Hypothalamus (tissue), 51 donors: ENCODE measurements around the gene RRM2.
A peak's percentile ranks its signal among the peaks of the same experiment; 100 is the strongest.

Experiments used
- DNase-seq, 51 donors: peaks; one replicate each; lab custom pipeline; 2025; lab: John Stamatoyannopoulos, UW

The RRM2 gene

GRCh38 chr2:10168221-10168620 is 45.7 kb downstream of the RRM2 start:
- no peak for DNase-seq

- no peak for DNase-seq
These were observed 46.6 kb downstream of the RRM2 start for GRCh38 chr2:10169053-10169578.

DNA sequence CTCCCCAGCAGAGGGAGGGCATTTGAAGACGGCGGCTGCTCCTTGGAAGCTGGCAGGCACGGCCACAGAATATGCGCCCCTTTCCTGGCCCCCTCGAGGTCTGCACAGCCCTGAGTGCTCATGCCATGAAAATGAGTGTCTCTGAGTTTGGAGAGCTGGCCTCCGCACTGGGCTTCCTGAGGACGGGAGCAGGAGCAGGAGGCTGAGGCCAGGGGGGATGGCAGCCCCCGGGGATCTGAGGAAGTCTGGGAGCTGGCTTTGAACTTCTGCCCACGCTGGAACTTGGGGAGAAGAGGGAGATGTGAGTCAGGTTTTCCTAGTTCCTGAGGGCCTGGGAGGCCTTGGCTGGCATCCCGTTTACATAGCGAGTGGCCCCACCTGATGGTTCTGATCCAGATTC is 47.0 kb downstream of the RRM2 start:
- DNase-seq: no peak

GRCh38 chr2:10170256-10170655 is 47.7 kb downstream of the RRM2 start:
- DNase-seq: peak in 1 of 51 donors; percentile 25

- no peak for DNase-seq
These were observed 48.7 kb downstream of the RRM2 start for GRCh38 chr2:10171006-10171800.

GRCh38 chr2:10172033-10172871 is 49.7 kb downstream of the RRM2 start:
- DNase-seq: no peak

DNA sequence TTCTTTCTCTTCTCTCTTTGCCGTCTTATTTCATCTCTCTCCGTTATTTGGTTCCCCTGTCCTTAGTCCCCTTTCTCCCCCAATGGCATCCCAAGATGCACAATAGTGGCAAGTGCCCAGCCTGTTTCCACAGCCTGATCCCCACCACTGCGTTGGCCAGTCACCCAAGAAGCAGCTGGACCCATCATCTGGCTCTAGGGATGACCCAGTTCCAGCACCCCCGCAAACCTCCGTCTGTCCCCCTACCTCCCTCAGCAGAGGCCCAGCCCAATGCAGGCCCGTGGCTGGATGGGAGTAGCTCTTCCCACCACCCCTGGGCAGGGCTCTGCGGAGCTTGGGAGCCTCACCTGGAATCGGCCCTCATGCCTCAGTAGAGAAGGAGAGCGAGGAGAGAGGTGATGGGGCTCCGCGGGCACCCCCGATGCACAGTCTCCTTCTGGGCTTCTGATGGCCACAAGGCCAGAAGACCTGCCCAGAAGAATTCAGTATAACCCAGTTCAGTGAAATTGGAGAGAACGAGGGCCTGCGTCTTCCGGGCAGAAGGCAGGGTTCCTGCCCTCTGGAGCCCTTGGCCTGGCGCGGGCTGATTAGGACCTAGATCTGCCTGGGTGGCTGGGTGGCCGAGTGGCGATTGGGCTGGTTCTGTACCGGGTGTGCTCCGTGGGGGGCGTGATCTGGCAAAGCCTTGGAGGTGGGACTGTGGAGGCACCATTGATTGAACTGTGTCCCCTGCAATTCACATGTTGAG is 50.9 kb downstream of the RRM2 start:
- DNase-seq: no peak

- no peak for DNase-seq
These were observed 51.6 kb downstream of the RRM2 start for GRCh38 chr2:10174173-10174572.

- DNase-seq: no peak
These were observed 52.9 kb downstream of the RRM2 start for GRCh38 chr2:10175441-10175840.

- DNase-seq: no peak
These were observed 56.2 kb downstream of the RRM2 start for GRCh38 chr2:10178751-10179150.

DNA sequence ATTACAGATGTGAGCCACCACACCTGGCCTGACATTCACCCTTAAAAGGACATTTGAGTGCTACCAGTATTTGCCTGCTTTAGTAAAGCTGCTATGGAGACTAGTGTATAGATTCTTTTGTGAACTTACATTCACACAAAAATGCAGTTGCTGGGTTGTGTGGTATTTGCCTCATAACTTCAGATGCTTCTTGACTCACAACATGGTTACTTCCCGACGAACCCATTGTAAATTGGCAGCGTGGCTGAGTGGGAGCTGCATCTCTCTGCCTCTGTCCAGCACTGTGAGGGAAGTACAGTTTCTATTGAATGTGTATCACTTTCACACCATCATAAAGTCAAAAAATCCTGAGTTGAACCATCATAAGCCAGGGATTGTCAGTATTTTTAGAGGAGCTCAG is 56.9 kb downstream of the RRM2 start:
- DNase-seq: no peak

DNA sequence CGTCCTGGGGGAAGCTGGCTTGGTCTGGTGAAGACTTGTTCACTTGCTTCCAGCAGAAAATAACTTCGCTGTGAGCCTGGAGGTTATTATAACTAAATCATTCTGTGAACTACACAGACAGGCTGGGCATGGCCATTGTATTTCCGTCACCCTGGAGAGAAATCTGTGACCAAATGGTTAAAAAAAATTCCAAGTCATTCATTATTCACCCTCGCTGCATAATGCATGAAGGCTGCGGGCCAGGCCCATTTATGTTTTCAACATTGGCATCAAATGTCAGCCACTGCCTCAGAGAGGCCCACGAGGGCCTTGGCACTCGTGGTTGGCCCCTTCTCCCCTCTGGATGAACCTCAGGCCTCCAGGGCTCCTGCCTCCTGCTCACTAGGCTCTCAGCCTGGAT is 57.7 kb downstream of the RRM2 start:
- peak in 1 of 51 donors; percentile 15 for DNase-seq
